Measurements from ENCODE around the gene RBMS1. TPM values are rescaled to one million over a fixed set of nuclear protein-coding genes. Genes with fewer than 3 reads are reported as not detected.

RBMS1 gene
- total and polyA plus RNA-seq, 4 donors = 7.9 to 23.5 (median 15.5) TPM

DNA sequence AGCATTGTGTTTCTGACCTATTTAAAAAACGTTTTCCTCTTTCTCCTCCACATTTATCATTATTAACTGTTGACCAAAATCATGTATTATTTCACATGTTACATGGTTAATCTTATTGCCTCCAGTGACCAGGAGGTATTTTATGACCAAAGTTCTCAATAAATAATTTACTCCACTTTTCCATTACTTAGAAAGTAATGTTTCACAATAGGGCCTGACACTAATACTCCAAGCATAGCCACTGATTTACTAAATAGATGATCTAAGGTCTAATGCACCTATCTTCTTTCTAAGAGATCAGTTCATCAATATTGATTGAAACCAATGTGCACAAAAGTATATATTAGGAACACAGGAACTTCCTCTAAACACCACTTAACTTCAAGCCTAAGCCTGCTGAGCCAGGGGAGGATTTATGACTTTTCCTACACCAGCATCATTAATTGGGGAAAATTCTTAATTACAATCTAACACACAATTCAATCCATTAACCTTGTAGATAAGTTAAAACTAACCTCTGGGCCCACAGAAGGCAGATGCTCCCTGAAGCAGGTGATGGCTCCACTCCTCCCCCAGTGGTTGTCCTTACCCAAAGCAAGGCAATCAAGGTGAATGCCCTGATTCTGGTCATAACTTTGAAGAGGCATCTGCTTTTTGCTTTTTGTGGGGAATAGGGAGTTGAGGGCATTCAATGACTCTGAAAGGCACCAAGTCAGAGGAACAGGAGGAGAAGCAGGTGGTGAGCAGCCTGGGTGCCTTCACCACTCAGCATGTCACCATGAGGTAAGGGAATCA is 33.9 kb downstream of the RBMS1 start:
- DNase-seq (ENCODE audit: low spot score) = no peak
- H3K4me1 ChIP-seq (ENCODE audit: control insufficient read depth in 4 of 4, insufficient read depth in 4 of 4, low read length in 3 of 4) = peaks cover 3 to 40% (median 26%) of the 10 kb centered on the region in 4 donors
- H3K36me3 ChIP-seq (ENCODE audit: control insufficient read depth in 4 of 4, insufficient read depth in 3 of 4, low read depth in 1 of 4, low read length in 3 of 4) = no peaks in the 10 kb centered on the region
- no peak overlapping the region for H3K4me3 ChIP-seq (ENCODE audit: low read depth in 1 of 3, low read length in 3 of 3)
- no peak overlapping the region for H3K27ac ChIP-seq (ENCODE audit: low read depth in 1 of 2, low read length in 2 of 2)
- no peaks in the 10 kb centered on the region for H3K9me3 ChIP-seq (ENCODE audit: control insufficient read depth in 4 of 4, low read length in 3 of 4)
- no peaks in the 10 kb centered on the region for H3K27me3 ChIP-seq (ENCODE audit: control insufficient read depth in 4 of 4, insufficient read depth in 4 of 4, low read length in 3 of 4)
- TF ChIP-seq RXRA (IDR thresholded peaks at IDR 0.05) = peak; percentile 30 to 78
- TF ChIP-seq YY1 (IDR thresholded peaks at IDR 0.05) = no peak
- TF ChIP-seq SP1 (IDR thresholded peaks at IDR 0.05) = peak; percentile 35
- peak; percentile 26 to 64 for TF ChIP-seq HNF4A (conservative IDR thresholded peaks at IDR 0.05)
- no peak overlapping the region for H3K9ac ChIP-seq (ENCODE audit: low read depth in 1 of 2, low read length in 2 of 2)
- WGBS = 39% methylated on average over 1 of the region's 1 CpG

DNA sequence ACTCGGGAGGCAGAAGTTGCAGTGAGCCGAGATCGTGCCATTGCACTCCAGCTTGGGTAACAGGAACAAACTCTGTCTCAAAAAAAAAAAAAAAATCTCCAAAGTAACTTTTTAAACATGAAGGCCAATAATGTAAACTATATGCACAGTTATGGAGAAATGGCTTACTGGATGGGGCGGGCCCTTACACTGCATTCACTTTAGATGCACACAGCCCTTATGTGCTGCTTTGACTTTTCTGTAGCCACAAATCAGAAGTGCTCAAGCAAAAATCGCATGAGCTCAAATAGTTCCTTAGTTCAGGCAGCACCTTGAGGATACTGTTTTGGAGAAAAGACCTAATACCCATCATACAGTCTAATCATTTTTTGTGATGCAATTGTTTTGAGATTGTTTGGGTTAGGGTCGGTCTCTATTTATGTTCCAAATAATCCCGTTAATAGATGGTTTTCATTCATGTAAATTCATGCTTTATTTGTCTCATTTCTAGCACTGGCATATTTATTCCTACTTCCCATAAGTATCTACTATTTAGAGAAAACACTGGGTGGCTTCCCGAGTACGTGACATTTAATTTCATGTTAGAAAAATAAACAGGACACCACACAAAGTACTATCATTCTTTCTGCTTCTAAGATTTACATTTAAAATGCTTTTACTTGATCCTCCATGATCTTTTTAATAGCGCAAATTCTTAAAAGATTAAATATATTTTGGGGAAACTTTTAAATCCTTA is 34.7 kb downstream of the RBMS1 start:
- Histone ChIP-seq H3K4me3 (ENCODE audit: low read depth in 1 of 3, low read length in 3 of 3) (no peak overlapping the region), H3K9me3 (ENCODE audit: control insufficient read depth in 4 of 4, low read length in 3 of 4) (no peaks in the 10 kb centered on the region), H3K9ac (ENCODE audit: low read depth in 1 of 2, low read length in 2 of 2) (no peak overlapping the region), H3K4me1 (ENCODE audit: control insufficient read depth in 4 of 4, insufficient read depth in 4 of 4, low read length in 3 of 4) (peaks cover 5 to 48% (median 34%) of the 10 kb centered on the region in 4 donors), H3K27ac (ENCODE audit: low read depth in 1 of 2, low read length in 2 of 2) (no peak overlapping the region), H3K36me3 (ENCODE audit: control insufficient read depth in 4 of 4, insufficient read depth in 3 of 4, low read depth in 1 of 4, low read length in 3 of 4) (no peaks in the 10 kb centered on the region), H3K27me3 (ENCODE audit: control insufficient read depth in 4 of 4, insufficient read depth in 4 of 4, low read length in 3 of 4) (no peaks in the 10 kb centered on the region)
- 79% methylated on average over 10 of the region's 10 CpGs for WGBS
- no peak for DNase-seq (ENCODE audit: low spot score)
- TF ChIP-seq HNF4G (IDR thresholded peaks at IDR 0.05) = no peak
- TF ChIP-seq FOXA2 (IDR thresholded peaks at IDR 0.05) = no peak
- no peak for TF ChIP-seq NR2F2 (IDR thresholded peaks at IDR 0.05)
- no peak for TF ChIP-seq FOXA1 (IDR thresholded peaks at IDR 0.05)
- TF ChIP-seq RAD21 (IDR thresholded peaks at IDR 0.05) = no peak
- TF ChIP-seq, protein P1, sequence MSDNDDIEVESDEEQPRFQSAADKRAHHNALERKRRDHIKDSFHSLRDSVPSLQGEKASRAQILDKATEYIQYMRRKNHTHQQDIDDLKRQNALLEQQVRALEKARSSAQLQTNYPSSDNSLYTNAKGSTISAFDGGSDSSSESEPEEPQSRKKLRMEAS (IDR thresholded peaks at IDR 0.05) = no peak
- no peak for TF ChIP-seq YY1 (IDR thresholded peaks at IDR 0.05)
- TF ChIP-seq, protein P2, sequence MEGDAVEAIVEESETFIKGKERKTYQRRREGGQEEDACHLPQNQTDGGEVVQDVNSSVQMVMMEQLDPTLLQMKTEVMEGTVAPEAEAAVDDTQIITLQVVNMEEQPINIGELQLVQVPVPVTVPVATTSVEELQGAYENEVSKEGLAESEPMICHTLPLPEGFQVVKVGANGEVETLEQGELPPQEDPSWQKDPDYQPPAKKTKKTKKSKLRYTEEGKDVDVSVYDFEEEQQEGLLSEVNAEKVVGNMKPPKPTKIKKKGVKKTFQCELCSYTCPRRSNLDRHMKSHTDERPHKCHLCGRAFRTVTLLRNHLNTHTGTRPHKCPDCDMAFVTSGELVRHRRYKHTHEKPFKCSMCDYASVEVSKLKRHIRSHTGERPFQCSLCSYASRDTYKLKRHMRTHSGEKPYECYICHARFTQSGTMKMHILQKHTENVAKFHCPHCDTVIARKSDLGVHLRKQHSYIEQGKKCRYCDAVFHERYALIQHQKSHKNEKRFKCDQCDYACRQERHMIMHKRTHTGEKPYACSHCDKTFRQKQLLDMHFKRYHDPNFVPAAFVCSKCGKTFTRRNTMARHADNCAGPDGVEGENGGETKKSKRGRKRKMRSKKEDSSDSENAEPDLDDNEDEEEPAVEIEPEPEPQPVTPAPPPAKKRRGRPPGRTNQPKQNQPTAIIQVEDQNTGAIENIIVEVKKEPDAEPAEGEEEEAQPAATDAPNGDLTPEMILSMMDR (IDR thresholded peaks at IDR 0.05; ENCODE audit: low read depth, low read length, missing input control) = no peak
- no peak for TF ChIP-seq EGR1 (IDR thresholded peaks at IDR 0.05; ENCODE audit: low read depth in 2 of 2)
- no peak for TF ChIP-seq JUND (IDR thresholded peaks at IDR 0.05)
- no peak for TF ChIP-seq GABPA (IDR thresholded peaks at IDR 0.05 in 1 of 2, conservative IDR thresholded peaks at IDR 0.05 in 1 of 2)
- TF ChIP-seq, protein P3, sequence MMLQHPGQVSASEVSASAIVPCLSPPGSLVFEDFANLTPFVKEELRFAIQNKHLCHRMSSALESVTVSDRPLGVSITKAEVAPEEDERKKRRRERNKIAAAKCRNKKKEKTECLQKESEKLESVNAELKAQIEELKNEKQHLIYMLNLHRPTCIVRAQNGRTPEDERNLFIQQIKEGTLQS (IDR thresholded peaks at IDR 0.05) = no peak
- TF ChIP-seq RXRA (IDR thresholded peaks at IDR 0.05) = no peak
- TF ChIP-seq, protein P4, sequence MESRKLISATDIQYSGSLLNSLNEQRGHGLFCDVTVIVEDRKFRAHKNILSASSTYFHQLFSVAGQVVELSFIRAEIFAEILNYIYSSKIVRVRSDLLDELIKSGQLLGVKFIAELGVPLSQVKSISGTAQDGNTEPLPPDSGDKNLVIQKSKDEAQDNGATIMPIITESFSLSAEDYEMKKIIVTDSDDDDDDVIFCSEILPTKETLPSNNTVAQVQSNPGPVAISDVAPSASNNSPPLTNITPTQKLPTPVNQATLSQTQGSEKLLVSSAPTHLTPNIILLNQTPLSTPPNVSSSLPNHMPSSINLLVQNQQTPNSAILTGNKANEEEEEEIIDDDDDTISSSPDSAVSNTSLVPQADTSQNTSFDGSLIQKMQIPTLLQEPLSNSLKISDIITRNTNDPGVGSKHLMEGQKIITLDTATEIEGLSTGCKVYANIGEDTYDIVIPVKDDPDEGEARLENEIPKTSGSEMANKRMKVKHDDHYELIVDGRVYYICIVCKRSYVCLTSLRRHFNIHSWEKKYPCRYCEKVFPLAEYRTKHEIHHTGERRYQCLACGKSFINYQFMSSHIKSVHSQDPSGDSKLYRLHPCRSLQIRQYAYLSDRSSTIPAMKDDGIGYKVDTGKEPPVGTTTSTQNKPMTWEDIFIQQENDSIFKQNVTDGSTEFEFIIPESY (IDR thresholded peaks at IDR 0.05) = no peak
- no peak for TF ChIP-seq HNF4A (conservative IDR thresholded peaks at IDR 0.05)
- TF ChIP-seq TAF1 (conservative IDR thresholded peaks at IDR 0.05) = no peak
- TF ChIP-seq SP1 (IDR thresholded peaks at IDR 0.05) = no peak
